ENCODE data around the gene PREP.

The PREP gene

DNA sequence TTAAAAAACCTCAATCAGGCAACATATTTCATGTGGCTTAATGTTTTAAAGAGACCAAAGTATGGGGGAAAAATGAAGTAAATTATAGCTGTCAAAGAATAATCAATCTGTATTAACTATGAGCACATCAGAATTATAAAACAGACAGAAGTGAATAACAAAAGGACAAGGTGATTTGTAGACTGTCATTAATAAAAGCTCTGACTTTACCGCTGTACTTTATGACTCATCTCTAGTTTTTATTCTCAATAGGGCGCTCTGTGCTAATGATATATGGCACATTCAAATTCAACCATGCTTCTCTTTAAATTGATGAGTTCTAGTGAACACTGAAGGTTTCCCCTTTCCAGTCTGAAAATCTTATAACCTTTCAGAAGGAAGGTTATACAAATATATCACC lies 72.0 kb downstream of the PREP start:
- TF ChIP-seq SPI1 (IDR thresholded peaks at IDR 0.05; ENCODE audit: borderline replicate concordance, low read depth) (no peak), GABPA (IDR thresholded peaks at IDR 0.05; ENCODE audit: low read depth) (no peak), POLR2AphosphoS5 (IDR thresholded peaks at IDR 0.05; ENCODE audit: low read depth) (no peak)
- TF ChIP-seq, protein P1, sequence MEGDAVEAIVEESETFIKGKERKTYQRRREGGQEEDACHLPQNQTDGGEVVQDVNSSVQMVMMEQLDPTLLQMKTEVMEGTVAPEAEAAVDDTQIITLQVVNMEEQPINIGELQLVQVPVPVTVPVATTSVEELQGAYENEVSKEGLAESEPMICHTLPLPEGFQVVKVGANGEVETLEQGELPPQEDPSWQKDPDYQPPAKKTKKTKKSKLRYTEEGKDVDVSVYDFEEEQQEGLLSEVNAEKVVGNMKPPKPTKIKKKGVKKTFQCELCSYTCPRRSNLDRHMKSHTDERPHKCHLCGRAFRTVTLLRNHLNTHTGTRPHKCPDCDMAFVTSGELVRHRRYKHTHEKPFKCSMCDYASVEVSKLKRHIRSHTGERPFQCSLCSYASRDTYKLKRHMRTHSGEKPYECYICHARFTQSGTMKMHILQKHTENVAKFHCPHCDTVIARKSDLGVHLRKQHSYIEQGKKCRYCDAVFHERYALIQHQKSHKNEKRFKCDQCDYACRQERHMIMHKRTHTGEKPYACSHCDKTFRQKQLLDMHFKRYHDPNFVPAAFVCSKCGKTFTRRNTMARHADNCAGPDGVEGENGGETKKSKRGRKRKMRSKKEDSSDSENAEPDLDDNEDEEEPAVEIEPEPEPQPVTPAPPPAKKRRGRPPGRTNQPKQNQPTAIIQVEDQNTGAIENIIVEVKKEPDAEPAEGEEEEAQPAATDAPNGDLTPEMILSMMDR (IDR thresholded peaks at IDR 0.05; ENCODE audit: insufficient read depth, low read length): no peak
- TF ChIP-seq, protein P2, sequence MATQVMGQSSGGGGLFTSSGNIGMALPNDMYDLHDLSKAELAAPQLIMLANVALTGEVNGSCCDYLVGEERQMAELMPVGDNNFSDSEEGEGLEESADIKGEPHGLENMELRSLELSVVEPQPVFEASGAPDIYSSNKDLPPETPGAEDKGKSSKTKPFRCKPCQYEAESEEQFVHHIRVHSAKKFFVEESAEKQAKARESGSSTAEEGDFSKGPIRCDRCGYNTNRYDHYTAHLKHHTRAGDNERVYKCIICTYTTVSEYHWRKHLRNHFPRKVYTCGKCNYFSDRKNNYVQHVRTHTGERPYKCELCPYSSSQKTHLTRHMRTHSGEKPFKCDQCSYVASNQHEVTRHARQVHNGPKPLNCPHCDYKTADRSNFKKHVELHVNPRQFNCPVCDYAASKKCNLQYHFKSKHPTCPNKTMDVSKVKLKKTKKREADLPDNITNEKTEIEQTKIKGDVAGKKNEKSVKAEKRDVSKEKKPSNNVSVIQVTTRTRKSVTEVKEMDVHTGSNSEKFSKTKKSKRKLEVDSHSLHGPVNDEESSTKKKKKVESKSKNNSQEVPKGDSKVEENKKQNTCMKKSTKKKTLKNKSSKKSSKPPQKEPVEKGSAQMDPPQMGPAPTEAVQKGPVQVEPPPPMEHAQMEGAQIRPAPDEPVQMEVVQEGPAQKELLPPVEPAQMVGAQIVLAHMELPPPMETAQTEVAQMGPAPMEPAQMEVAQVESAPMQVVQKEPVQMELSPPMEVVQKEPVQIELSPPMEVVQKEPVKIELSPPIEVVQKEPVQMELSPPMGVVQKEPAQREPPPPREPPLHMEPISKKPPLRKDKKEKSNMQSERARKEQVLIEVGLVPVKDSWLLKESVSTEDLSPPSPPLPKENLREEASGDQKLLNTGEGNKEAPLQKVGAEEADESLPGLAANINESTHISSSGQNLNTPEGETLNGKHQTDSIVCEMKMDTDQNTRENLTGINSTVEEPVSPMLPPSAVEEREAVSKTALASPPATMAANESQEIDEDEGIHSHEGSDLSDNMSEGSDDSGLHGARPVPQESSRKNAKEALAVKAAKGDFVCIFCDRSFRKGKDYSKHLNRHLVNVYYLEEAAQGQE (IDR thresholded peaks at IDR 0.05; ENCODE audit: insufficient replicate concordance, low read depth): no peak
- DNase-seq (ENCODE audit: low read depth in 1 of 2, low spot score in 1 of 2): no peak
- Histone ChIP-seq H3K4me3 (replicated peaks; ENCODE audit: insufficient read depth, low read length) (no peak overlapping the region), H3K27me3 (ENCODE audit: insufficient read depth, poor library complexity, severe bottlenecking) (no peaks in the 10 kb centered on the region), H3K27ac (replicated peaks) (no peak overlapping the region)

DNA sequence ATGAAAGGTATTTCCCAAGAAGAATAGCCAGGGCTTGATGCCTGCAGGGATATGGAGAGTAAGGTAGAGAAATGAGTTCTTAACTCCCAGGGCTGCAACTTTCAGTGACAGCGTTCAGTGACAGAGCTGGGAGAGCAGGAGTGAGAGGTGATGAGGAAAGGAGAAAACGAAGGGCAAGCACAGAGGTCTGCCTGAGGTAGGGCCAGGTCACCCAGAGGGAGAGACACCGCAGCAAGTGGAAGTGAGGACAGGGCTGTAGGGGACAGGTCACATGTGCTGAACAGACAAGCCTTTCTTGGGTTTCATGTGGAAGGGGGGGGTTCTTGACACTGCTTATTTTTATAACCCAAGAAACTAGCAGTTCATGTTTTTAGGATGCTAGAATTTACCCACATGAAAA lies 72.5 kb downstream of the PREP start:
- Histone ChIP-seq H3K27ac (replicated peaks) (no peak overlapping the region), H3K27me3 (ENCODE audit: insufficient read depth, poor library complexity, severe bottlenecking) (no peaks in the 10 kb centered on the region), H3K4me3 (replicated peaks; ENCODE audit: insufficient read depth, low read length) (no peak overlapping the region)
- DNase-seq (ENCODE audit: low read depth in 1 of 2, low spot score in 1 of 2): no peak
- TF ChIP-seq SPI1 (IDR thresholded peaks at IDR 0.05; ENCODE audit: borderline replicate concordance, low read depth) (no peak), GABPA (IDR thresholded peaks at IDR 0.05; ENCODE audit: low read depth) (no peak), POLR2AphosphoS5 (IDR thresholded peaks at IDR 0.05; ENCODE audit: low read depth) (no peak)
- TF ChIP-seq, protein P2 (IDR thresholded peaks at IDR 0.05; ENCODE audit: insufficient replicate concordance, low read depth): no peak

DNA sequence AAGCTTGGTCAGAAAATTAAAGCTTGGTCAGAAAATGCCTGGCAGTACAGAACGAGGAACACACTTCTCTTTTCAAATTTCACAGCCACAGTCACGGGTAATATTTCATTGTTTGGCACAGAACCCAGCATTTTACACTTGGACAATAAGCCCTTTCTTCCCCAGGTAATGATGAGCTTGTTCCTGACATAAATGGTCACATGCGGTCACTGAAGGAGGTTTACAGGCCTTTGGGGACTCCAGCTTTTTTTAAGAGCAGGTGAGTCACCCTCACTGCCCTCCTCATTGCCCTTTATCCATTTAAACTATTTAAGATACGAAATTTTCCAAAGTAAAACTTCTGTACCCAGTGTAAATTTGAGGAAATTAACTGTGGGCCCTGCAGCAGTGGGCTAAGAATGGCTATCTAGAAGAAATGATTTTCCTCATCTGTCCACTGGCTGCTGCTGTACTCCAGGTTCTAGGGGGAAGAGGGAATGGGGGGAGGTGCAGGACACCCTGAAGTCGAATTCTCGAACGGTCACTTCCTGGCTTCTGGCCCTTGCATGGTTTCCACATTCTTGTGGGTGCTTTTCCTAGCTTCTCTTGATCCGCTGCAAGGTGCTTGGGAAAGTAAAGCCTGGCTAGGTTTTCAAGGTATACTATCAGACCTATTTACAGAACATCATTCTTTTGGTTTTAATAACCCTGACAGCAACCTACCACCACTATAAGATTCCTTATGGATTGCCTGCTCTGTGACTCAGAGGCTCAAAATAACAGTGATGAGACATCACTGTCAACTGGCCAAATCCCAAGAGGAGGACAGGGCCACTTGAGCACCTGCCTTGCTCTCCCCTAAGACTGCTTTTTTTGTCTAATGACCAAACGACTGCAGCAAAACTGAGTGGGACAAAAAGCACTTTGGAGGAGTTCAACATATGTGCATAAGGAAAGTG lies 75.8 kb downstream of the PREP start:
- H3K27me3 ChIP-seq (ENCODE audit: insufficient read depth, poor library complexity, severe bottlenecking): no peaks in the 10 kb centered on the region
- TF ChIP-seq, protein P2 (IDR thresholded peaks at IDR 0.05; ENCODE audit: insufficient replicate concordance, low read depth): no peak
- TF ChIP-seq, protein P1 (IDR thresholded peaks at IDR 0.05; ENCODE audit: insufficient read depth, low read length): no peak
- TF ChIP-seq GABPA (IDR thresholded peaks at IDR 0.05; ENCODE audit: low read depth) (no peak), POLR2AphosphoS5 (IDR thresholded peaks at IDR 0.05; ENCODE audit: low read depth) (no peak), SPI1 (IDR thresholded peaks at IDR 0.05; ENCODE audit: borderline replicate concordance, low read depth) (no peak)
- DNase-seq (ENCODE audit: low read depth in 1 of 2, low spot score in 1 of 2): no peak
- no peak overlapping the region for H3K27ac ChIP-seq (replicated peaks)
- no peak overlapping the region for H3K4me3 ChIP-seq (replicated peaks; ENCODE audit: insufficient read depth, low read length)
